T-helper 17 cell (primary cell): ENCODE results near the gene CALR. TPM values are rescaled to one million over a fixed set of nuclear protein-coding genes. Genes with fewer than 3 reads are reported as not detected.
A peak's percentile ranks its signal among the peaks of the same experiment; 100 is the strongest.
"Not testable (repeated sequence)": the region's sequence is repeated elsewhere in the genome, so short reads cannot be mapped to it uniquely, and the experiment has no call there.

ENCODE experiments used
- ATAC-seq: fragments of 150-1000 bp; cut with Tn5 transposase; 2 replicates; pipeline ENCODE4 v1.10.0; 2021; ENCODE audit warnings: mild to moderate bottlenecking, moderate library complexity
- DNase-seq, 3 donors: peaks; one replicate each; pipeline versions ENCODE4 v3.0.0 to v3.0.0-alpha.2; 2020 to 2021
- H3K9me3 ChIP-seq: one replicate; pipeline ENCODE4 v1.7.0; 2013; ENCODE audit warnings: low read length, mild to moderate bottlenecking; ENCODE audit not compliant: control insufficient read depth, poor library complexity, severe bottlenecking
- H3K27ac Mint-ChIP-seq: one replicate; pipeline ENCODE4 v1.8.0; 2022; ENCODE audit warnings: mild to moderate bottlenecking, moderate library complexity, mixed read lengths
- H3K27me3 Mint-ChIP-seq: one replicate; pipeline ENCODE4 v1.8.0; 2022; ENCODE audit warnings: mixed read lengths
- H3K36me3 Mint-ChIP-seq: one replicate; pipeline ENCODE4 v1.8.0; 2022; ENCODE audit warnings: low read depth, mixed read lengths
- H3K4me1 Mint-ChIP-seq: one replicate; pipeline ENCODE4 v1.8.0; 2022; ENCODE audit warnings: mild to moderate bottlenecking, mixed read lengths
- H3K4me3 Mint-ChIP-seq: one replicate; pipeline ENCODE4 v1.8.0; 2022; ENCODE audit warnings: mild to moderate bottlenecking, moderate library complexity, mixed read lengths
- total RNA-seq, 4 donors: library from RNA in 2 of 4; stranded (reverse) in 2 of 4; gene quantifications; one replicate each; pipeline ENCODE4 v1.2.3 and lab custom pipeline; 2022 to 2026

Gene CALR
- total RNA-seq (100 to 1,000 TPM; 418 to 472 TPM), total RNA-seq (lab: John Stamatoyannopoulos, UW) (436 to 491 reads per million in 2 donors)

- DNase-seq (peak; percentile 95 to 98 (median 98)), ATAC-seq (peak; percentile 91)
- peaks cover 43% of the 10 kb centered on the region for H3K4me1 Mint-ChIP-seq
- H3K4me3 Mint-ChIP-seq: peak within 1 kb of the TSS; percentile 97
- peak within 1 kb of the TSS; percentile 98 for H3K27ac Mint-ChIP-seq
- no peaks in the 10 kb centered on the region for H3K27me3 Mint-ChIP-seq
- no peaks in the 10 kb centered on the region for H3K9me3 ChIP-seq
- H3K36me3 Mint-ChIP-seq: peaks cover 3% of the 10 kb centered on the region
Measured at GRCh38 chr19:12937927-12938778, at the start of gene CALR. CALR (plus strand) TSS chr19:12938609; CDS start chr19:12938680, 71 bp downstream.

GRCh38 chr19:12890299-12890786 is 48.1 kb upstream of the CALR start:
- Mint-ChIP-seq H3K4me3 (peak overlapping the region; percentile 99), H3K4me1 (peaks cover 31% of the 10 kb centered on the region), H3K27ac (peak overlapping the region; percentile 94)
- not testable (repeated sequence) for H3K27me3 Mint-ChIP-seq, H3K36me3 Mint-ChIP-seq, ATAC-seq, H3K9me3 ChIP-seq, DNase-seq

DNA sequence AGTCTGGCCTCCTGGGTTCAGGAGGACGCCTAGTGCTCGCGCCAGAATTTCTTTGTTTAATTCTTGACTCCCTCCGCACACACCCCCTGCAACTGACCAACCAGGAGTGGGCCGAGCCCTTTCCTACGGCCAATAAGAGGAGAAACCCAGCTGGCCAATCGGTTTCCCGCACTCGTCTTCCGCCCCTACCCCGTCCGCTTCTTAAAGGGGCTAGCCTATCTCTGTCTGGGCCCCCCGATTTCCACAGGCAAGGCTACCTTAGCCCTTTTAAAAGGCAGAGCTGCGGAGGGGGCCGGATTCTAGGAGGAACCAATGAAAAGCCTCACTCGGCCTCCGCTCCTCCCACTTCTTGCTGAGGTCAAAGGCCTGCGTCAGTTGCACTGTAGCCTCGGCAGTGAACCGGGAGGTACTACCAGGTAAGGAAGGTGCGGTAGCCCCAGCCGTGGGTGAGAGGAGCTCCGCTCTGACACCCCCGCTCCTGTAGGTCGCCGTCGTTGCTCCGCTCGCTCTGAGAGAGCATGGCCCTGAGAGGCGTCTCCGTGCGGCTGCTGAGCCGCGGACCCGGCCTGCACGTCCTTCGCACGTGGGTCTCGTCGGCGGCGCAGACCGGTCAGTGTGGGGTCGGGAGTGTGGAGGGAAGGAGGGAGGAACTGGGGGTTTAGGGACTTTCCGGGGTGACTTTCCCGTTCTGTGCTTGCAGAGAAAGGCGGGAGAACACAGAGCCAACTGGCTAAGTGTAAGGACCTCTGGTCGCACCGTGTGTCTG is 47.4 kb upstream of the CALR start, which contains the start of gene GCDH:
GCDH (plus strand) TSS at position 374 of the 766 bp plus-strand sequence; CDS start at position 519, 145 bp downstream.
- no peaks in the 10 kb centered on the region for H3K27me3 Mint-ChIP-seq
- peak; percentile 91 for ATAC-seq
- H3K27ac Mint-ChIP-seq: peak within 1 kb of the TSS; percentile 94
- peak within 1 kb of the TSS; percentile 99 for H3K4me3 Mint-ChIP-seq
- DNase-seq: peak; percentile 83 to 92 (median 90)
- peaks cover 7% of the 10 kb centered on the region for H3K36me3 Mint-ChIP-seq
- H3K9me3 ChIP-seq: no peaks in the 10 kb centered on the region
- peaks cover 31% of the 10 kb centered on the region for H3K4me1 Mint-ChIP-seq

- H3K36me3 Mint-ChIP-seq: peaks cover 7% of the 10 kb centered on the region
- H3K4me3 Mint-ChIP-seq: peak overlapping the region; percentile 99
- DNase-seq (no peak), ATAC-seq (no peak)
- H3K27ac Mint-ChIP-seq: peak overlapping the region; percentile 94
- no peaks in the 10 kb centered on the region for H3K9me3 ChIP-seq
- peaks cover 27% of the 10 kb centered on the region for H3K4me1 Mint-ChIP-seq
- H3K27me3 Mint-ChIP-seq: no peaks in the 10 kb centered on the region
Measured at GRCh38 chr19:12891553-12892021, 46.8 kb upstream of the CALR start.

GRCh38 chr19:12893582-12893981 is 44.8 kb upstream of the CALR start:
- peak overlapping the region; percentile 21 for H3K4me3 Mint-ChIP-seq
- H3K9me3 ChIP-seq: no peaks in the 10 kb centered on the region
- H3K27me3 Mint-ChIP-seq: no peaks in the 10 kb centered on the region
- ATAC-seq (no peak), DNase-seq (no peak)
- peaks cover 25% of the 10 kb centered on the region for H3K4me1 Mint-ChIP-seq
- H3K36me3 Mint-ChIP-seq: peaks cover 7% of the 10 kb centered on the region
- peak overlapping the region; percentile 57 for H3K27ac Mint-ChIP-seq

- Mint-ChIP-seq H3K4me1 (peaks cover 13% of the 10 kb centered on the region), H3K36me3 (peaks cover 4% of the 10 kb centered on the region), H3K27me3 (no peaks in the 10 kb centered on the region), H3K27ac (no peak overlapping the region), H3K4me3 (no peak overlapping the region)
- ATAC-seq (no peak), DNase-seq (no peak)
- H3K9me3 ChIP-seq: no peaks in the 10 kb centered on the region
Measured at GRCh38 chr19:12896460-12896859, 41.9 kb upstream of the CALR start.

DNA sequence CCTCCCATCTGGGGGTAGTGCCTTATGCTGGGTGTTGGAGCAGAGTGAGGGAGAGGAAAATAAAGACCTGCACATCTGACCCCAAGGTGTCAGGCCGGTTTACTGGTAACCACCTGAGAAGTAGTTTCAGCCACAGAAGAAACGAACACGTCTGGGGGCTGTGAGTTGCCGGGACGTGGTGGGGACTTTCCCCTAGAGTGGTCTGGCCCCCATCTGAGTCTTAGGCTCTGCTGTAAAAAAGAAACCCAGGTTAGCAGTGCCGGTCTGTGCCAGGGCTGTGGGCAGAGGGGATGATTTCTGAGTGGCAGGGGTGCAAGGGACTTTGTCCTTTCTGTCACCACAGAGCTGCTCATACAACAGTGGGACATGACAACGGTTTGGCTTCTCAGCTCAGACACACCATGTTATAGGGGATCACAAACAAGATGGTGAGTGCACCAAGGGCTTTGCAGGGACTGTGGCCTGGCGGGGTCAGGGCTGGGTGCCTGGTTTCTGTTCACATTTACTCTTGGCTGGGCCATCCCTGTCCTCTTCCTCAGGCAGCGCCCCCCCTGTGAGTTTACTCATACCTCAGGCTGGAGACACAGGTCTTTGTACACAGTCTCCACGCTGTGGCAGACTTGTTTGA is 38.4 kb upstream of the CALR start:
- Mint-ChIP-seq H3K36me3 (peaks cover under 1% of the 10 kb centered on the region), H3K4me3 (no peak overlapping the region), H3K4me1 (peaks cover under 1% of the 10 kb centered on the region), H3K27ac (no peak overlapping the region), H3K27me3 (no peaks in the 10 kb centered on the region)
- H3K9me3 ChIP-seq: no peaks in the 10 kb centered on the region
- ATAC-seq (no peak), DNase-seq (no peak)

DNA sequence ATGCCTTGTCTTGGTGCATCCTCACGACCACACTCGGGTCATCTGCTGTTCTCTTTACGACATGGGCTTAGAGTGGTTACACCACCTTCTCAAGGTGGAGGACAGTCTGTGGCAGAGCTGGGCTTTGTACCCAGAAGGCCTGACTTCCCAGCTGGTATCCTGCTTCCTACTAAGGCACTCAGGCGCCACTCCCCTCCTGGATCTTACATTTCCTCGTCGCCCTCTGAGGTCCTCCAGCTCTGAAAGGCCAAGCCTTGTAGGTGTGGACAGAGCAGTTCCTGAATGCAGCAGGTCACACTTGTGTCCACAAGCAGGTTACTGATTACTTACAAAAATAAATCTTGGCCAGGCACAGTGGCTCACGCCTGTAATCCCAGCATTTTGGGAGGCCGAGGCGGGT is 31.2 kb upstream of the CALR start:
- Mint-ChIP-seq H3K36me3 (no peaks in the 10 kb centered on the region), H3K4me1 (peaks cover 7% of the 10 kb centered on the region), H3K27me3 (no peaks in the 10 kb centered on the region), H3K27ac (no peak overlapping the region), H3K4me3 (no peak overlapping the region)
- ATAC-seq: no peak
- no peak for DNase-seq
- no peaks in the 10 kb centered on the region for H3K9me3 ChIP-seq

- Mint-ChIP-seq H3K4me3 (no peak overlapping the region), H3K4me1 (peaks cover 18% of the 10 kb centered on the region), H3K36me3 (no peaks in the 10 kb centered on the region), H3K27ac (no peak overlapping the region), H3K27me3 (no peaks in the 10 kb centered on the region)
- ATAC-seq (no peak), DNase-seq (no peak)
- H3K9me3 ChIP-seq: no peaks in the 10 kb centered on the region
Measured at GRCh38 chr19:12912571-12912970, 25.8 kb upstream of the CALR start.

DNA sequence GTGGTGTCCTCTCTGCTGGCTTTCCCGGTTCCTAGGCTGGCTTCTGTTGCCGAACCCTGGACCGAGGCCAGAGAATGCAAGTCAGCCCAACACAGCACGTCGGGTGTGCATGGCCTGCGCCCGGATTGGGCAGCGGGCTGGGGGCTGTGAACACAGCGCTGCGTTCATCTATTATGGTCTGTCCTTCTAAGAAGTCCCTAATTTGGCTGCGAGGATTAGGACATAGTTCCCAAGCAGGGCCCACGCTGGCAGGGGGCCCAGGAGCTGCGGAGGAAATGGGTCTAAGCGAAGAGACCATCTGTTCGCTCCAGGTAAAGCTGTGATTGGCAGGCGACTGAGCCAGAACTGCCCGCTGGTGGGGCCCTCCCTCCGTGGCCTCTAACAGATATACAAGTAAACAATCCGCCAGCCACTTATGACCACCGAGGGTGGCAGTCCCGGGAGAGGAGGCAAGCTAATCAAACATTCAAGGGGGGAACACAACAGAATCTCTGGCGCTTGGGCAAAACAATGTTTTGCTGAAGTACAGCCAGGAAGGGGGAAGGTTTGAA is 25.3 kb upstream of the CALR start:
- no peaks in the 10 kb centered on the region for H3K36me3 Mint-ChIP-seq

DNA sequence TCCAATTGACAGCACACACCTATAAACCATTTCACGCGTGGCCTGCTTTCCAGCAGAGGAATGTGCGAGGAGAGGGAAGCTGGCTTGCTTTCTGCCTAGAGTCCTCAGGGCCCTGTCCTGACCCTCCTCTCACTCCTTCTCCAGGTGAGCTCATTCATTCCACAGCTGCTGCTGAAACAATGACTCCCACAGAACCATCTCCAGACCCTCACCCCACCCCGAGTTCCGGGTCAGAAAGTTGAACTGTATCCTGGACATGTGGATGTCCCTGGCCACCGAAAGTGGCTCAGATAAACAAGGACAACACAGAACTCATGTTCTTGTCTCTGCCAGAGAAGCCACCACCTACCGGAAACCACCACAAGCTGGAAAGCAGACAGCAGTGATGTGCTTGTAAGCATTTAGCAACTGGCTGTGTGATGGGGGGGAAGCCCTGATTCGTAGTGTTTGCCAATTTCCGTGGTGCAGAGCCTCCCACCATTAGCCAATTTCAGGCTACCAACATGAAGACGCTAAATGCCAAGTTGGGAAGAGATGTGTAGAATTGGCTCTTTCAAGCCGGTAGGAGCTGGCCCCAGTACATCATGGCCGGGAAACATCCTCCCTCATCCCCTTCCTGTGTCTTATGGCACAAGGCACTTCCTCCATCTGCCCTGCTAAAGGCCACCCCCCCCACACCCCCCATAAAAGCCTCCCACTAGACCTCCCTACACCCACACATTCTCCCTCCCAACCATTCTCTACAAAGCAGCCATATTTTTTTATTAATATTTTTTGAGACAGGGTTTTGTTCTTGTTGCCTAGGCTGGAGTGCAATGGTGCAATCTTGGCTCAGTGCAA is 24.3 kb upstream of the CALR start:
- Mint-ChIP-seq H3K27ac (peak overlapping the region; percentile 90), H3K4me1 (peaks cover 16% of the 10 kb centered on the region), H3K4me3 (peak overlapping the region; percentile 73), H3K36me3 (no peaks in the 10 kb centered on the region), H3K27me3 (no peaks in the 10 kb centered on the region)
- no peak for DNase-seq
- no peaks in the 10 kb centered on the region for H3K9me3 ChIP-seq
- ATAC-seq: peak; percentile 91

More for the DNA sequence above, 25.3 kb upstream of the CALR start:
- DNase-seq: no peak
- ATAC-seq: no peak
- peaks cover 18% of the 10 kb centered on the region for H3K4me1 Mint-ChIP-seq
- no peak overlapping the region for H3K27ac Mint-ChIP-seq
- no peak overlapping the region for H3K4me3 Mint-ChIP-seq
- no peaks in the 10 kb centered on the region for H3K9me3 ChIP-seq
- no peaks in the 10 kb centered on the region for H3K27me3 Mint-ChIP-seq

DNA sequence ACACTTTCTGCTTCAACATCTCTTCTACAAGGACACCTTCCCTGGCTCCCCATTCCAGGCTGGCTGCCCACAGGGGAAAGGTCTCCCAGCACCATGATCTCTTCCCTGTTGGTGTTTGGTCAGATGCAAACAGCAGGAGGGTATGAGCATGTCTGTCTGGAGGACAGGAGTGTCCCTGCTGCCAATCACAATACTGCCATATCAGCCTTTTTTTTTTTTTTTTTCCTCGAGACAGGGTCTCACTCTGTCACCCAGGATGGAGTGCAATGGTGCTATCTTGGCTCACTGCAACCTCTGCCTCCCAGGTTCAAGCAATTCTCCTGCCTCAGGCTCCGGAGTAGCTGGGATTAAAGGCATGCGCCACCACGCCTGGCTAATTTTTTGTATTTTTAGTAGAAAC is 22.5 kb upstream of the CALR start:
- not testable (repeated sequence) for H3K36me3 Mint-ChIP-seq, H3K27me3 Mint-ChIP-seq, H3K27ac Mint-ChIP-seq, ATAC-seq, H3K9me3 ChIP-seq, DNase-seq
- H3K4me1 Mint-ChIP-seq: peaks cover 20% of the 10 kb centered on the region
- peak overlapping the region; percentile 50 for H3K4me3 Mint-ChIP-seq
